ENCODE data around the gene RALGAPA2. TPM values are rescaled to one million over a fixed set of nuclear protein-coding genes. Genes with fewer than 3 reads are reported as not detected.

The RALGAPA2 gene
- total and polyA plus RNA-seq, 2 experiments from 2014 or later = 14.5 to 35.5 TPM

DNA sequence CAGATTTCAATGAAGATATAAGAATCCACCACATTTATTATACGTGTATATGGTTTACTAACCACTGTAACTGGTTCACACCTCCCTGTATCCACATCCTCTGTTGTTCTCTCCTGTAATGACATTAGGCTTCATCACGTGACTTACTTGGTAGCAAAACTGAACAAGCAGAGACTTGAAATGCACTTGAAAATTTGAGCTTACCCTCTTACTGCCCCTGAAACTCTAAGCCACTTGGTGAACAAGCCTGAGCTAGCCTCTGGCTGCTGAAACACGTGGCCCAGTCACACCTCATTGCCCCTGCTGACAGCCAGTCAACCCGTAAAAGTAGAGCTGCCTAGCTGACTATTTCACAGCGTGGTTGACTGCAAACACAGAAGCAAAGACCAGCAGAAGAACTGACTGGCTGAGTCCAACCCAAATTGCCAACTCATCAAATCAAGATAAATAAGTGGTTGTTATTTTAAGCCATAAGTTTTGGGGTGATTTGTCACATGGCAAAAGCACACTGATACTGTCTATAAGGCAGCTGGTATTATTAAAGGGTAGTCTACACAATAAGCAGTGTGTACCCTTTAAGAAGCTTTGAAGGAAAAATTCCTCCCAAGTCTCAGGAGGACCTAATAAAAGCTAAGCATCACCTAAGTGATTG, 109.0 kb downstream of the RALGAPA2 start:
- H3K36me3 ChIP-seq = peaks cover 8% of the 10 kb centered on the region
- no peaks in the 10 kb centered on the region for H3K4me1 ChIP-seq (ENCODE audit: low read depth)
- H3K27ac ChIP-seq = no peak overlapping the region
- H3K9me3 ChIP-seq (ENCODE audit: low read depth) = no peaks in the 10 kb centered on the region
- TF ChIP-seq, protein P1, sequence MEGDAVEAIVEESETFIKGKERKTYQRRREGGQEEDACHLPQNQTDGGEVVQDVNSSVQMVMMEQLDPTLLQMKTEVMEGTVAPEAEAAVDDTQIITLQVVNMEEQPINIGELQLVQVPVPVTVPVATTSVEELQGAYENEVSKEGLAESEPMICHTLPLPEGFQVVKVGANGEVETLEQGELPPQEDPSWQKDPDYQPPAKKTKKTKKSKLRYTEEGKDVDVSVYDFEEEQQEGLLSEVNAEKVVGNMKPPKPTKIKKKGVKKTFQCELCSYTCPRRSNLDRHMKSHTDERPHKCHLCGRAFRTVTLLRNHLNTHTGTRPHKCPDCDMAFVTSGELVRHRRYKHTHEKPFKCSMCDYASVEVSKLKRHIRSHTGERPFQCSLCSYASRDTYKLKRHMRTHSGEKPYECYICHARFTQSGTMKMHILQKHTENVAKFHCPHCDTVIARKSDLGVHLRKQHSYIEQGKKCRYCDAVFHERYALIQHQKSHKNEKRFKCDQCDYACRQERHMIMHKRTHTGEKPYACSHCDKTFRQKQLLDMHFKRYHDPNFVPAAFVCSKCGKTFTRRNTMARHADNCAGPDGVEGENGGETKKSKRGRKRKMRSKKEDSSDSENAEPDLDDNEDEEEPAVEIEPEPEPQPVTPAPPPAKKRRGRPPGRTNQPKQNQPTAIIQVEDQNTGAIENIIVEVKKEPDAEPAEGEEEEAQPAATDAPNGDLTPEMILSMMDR (IDR thresholded peaks at IDR 0.05; ENCODE audit: low read depth, low read length) = no peak
- H3K4me3 ChIP-seq = no peak overlapping the region
- H3K27me3 ChIP-seq = no peaks in the 10 kb centered on the region
- peak in 1 of 2 donors; percentile 7 for DNase-seq (ENCODE audit: low read depth in 1 of 2, low spot score in 1 of 2)

DNA sequence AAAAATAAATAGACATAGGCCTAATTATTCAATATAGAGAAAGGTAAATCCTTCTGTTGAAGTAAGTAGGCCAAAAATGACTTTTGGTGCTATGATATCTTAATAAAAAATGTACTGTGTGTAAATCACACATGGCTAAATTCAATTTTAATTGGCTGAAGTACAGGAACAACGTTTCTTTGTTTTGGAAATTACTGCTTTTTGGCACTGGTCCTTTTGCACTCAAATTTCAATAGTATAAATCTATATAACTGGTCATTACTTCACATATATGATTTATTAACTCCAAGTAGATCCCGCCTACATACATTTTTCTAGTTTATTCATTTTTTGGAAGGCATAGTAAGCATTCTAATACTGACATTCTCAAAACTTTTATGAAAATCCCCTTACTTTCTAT, 114.5 kb downstream of the RALGAPA2 start:
- Histone ChIP-seq H3K27me3 (no peaks in the 10 kb centered on the region), H3K36me3 (peaks cover 8% of the 10 kb centered on the region), H3K27ac (no peak overlapping the region), H3K9me3 (ENCODE audit: low read depth) (no peaks in the 10 kb centered on the region), H3K4me1 (ENCODE audit: low read depth) (no peaks in the 10 kb centered on the region), H3K4me3 (no peak overlapping the region)
- no peak for DNase-seq (ENCODE audit: low read depth in 1 of 2, low spot score in 1 of 2)
- TF ChIP-seq, protein P1 (IDR thresholded peaks at IDR 0.05; ENCODE audit: low read depth, low read length) = no peak

DNA sequence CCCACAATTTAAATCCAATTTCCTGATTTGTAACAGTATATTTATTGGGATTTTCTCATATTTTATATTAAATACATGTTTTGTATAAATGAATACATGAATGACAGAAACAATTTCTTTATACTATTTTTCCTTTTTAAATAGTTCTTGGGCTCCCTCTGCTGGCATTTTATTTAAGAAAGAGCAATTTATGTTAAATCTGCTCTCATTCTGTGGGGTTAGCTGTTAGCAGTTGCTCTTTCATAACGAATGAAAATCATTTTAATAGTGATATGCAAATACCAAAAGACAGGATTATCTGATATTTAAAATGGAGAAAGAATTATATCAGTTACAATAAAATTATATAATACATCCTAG, 118.3 kb downstream of the RALGAPA2 start:
- no peak overlapping the region for H3K4me3 ChIP-seq
- DNase-seq (ENCODE audit: low read depth in 1 of 2, low spot score in 1 of 2) = peak in 1 of 2 donors; percentile 57
- no peaks in the 10 kb centered on the region for H3K9me3 ChIP-seq (ENCODE audit: low read depth)
- TF ChIP-seq, protein P1 (IDR thresholded peaks at IDR 0.05; ENCODE audit: low read depth, low read length) = peak; percentile 25
- no peak overlapping the region for H3K27ac ChIP-seq
- no peaks in the 10 kb centered on the region for H3K4me1 ChIP-seq (ENCODE audit: low read depth)
- H3K36me3 ChIP-seq = peaks cover 5% of the 10 kb centered on the region
- H3K27me3 ChIP-seq = no peaks in the 10 kb centered on the region

DNA sequence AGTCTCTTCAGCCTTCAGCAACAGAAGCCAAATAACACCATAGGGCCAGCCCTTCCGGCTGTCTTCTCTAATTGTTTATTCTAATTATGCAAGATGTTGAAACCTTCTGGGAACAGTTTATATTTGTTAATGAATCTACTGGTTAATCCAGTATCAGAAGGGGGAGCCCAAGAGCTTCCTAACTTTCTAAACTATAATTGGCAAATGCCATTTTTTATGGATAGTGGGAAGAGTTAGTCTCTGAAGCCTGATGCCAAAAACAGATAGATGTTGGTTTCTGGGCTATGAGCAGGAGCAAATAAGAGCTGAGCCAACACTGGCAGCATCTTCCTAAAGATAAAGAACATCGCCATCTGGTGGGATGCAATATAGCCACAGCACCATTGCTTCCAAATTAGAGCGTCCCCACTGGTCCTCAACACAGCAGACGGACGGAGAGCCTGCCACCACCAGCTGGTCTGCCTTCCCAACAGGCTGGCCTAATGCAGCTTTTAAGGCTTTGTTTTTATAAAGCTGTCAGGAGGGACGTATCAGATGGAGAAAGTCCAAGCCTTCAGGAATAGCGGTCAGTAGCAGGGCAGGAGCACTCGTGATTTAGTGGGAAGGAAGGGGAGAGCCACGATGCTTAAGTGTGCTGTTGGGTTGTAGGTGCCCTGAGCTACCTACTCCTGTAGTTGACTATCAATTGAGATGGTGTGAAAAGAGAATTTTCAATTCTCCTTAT, 118.8 kb downstream of the RALGAPA2 start:
- Histone ChIP-seq H3K27me3 (no peaks in the 10 kb centered on the region), H3K9me3 (ENCODE audit: low read depth) (no peaks in the 10 kb centered on the region), H3K36me3 (peaks cover 10% of the 10 kb centered on the region), H3K4me1 (ENCODE audit: low read depth) (no peaks in the 10 kb centered on the region), H3K27ac (no peak overlapping the region), H3K4me3 (no peak overlapping the region)
- TF ChIP-seq, protein P1 (IDR thresholded peaks at IDR 0.05; ENCODE audit: low read depth, low read length) = peak; percentile 65
- DNase-seq (ENCODE audit: low read depth in 1 of 2, low spot score in 1 of 2) = peak; percentile 55 to 63

DNA sequence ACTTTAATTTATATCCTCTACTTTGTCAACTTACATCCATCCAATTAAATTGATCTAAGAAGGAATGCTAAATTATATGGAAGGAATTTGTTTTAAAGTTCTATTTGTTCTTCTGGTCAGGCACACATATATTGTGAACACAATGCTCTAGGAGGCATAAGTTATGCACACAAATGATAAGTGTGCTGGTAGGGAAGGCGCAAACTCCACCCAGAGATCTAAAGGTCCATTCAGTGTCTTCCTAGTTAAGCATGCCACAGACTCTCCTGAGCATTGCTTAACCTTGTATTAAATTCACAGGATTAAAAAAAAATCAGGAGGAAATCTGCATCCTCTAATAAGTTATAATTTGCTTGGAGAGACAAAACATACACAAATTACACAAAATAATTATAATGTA, 127.3 kb downstream of the RALGAPA2 start:
- no peaks in the 10 kb centered on the region for H3K4me1 ChIP-seq (ENCODE audit: low read depth)
- no peak overlapping the region for H3K4me3 ChIP-seq
- H3K9me3 ChIP-seq (ENCODE audit: low read depth) = no peaks in the 10 kb centered on the region
- no peaks in the 10 kb centered on the region for H3K27me3 ChIP-seq
- no peak overlapping the region for H3K27ac ChIP-seq
- TF ChIP-seq, protein P1 (IDR thresholded peaks at IDR 0.05; ENCODE audit: low read depth, low read length) = no peak
- no peak for DNase-seq (ENCODE audit: low read depth in 1 of 2, low spot score in 1 of 2)
- peaks cover 36% of the 10 kb centered on the region for H3K36me3 ChIP-seq
